Tibial nerve (tissue), 4 donors: ENCODE results near the gene RTL3.

Source experiments
- EP300 ChIP-seq, 2 donors: sonication (generic); formaldehyde crosslinking; IDR thresholded peaks; one replicate each; pipeline ENCODE4 v1.6.1; 2017; ENCODE audit warnings: antibody characterized with exemption in 2 of 2, mild to moderate bottlenecking in 1 of 2
- POLR2A ChIP-seq, 2 donors: fragments of 450-650 bp; IDR thresholded peaks; one replicate each; pipeline ENCODE4 v1.6.1; 2017; ENCODE audit warnings: antibody characterized with exemption in 2 of 2, mild to moderate bottlenecking in 2 of 2, moderate library complexity in 2 of 2
- TF ChIP-seq, protein P1 (sequence below), 5 experiments: fragments of 200-600 bp in 3 of 5; fragments of 450-650 bp in 2 of 5; sonication (generic) in 3 of 5; IDR thresholded peaks; one replicate each; pipeline ENCODE4 v1.5.1; 2016 to 2019; ENCODE audit warnings: antibody characterized with exemption in 5 of 5, mild to moderate bottlenecking in 3 of 5, moderate library complexity in 2 of 5

GRCh38 chrX:78706071-78706470 lies 46.9 kb upstream of the RTL3 start:
- TF ChIP-seq EP300 (IDR thresholded peaks at IDR 0.05) = no peak
- TF ChIP-seq, protein P1, sequence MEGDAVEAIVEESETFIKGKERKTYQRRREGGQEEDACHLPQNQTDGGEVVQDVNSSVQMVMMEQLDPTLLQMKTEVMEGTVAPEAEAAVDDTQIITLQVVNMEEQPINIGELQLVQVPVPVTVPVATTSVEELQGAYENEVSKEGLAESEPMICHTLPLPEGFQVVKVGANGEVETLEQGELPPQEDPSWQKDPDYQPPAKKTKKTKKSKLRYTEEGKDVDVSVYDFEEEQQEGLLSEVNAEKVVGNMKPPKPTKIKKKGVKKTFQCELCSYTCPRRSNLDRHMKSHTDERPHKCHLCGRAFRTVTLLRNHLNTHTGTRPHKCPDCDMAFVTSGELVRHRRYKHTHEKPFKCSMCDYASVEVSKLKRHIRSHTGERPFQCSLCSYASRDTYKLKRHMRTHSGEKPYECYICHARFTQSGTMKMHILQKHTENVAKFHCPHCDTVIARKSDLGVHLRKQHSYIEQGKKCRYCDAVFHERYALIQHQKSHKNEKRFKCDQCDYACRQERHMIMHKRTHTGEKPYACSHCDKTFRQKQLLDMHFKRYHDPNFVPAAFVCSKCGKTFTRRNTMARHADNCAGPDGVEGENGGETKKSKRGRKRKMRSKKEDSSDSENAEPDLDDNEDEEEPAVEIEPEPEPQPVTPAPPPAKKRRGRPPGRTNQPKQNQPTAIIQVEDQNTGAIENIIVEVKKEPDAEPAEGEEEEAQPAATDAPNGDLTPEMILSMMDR (IDR thresholded peaks at IDR 0.05) = no peak
- no peak for TF ChIP-seq POLR2A (IDR thresholded peaks at IDR 0.05)
